Psoas muscle (tissue), 8 donors: Measurements from ENCODE around the gene HMCN1. TPM values are rescaled to one million over a fixed set of nuclear protein-coding genes. Genes with fewer than 3 reads are reported as not detected.

Experiments
- ATAC-seq, 4 donors: fragments of 200-7000 bp; cut with Tn5 transposase; one replicate each; pipeline ENCODE4 v1.9.1; 2020; ENCODE audit warnings: moderate library complexity in 3 of 4, mild to moderate bottlenecking in 2 of 4
- DNase-seq, 2 donors: peaks; one replicate each; pipeline ENCODE4 v3.0.0-alpha.2; 2020
- H3K27ac ChIP-seq: fragments of 200-600 bp; one replicate; pipeline ENCODE4 v1.8.0; 2022
- H3K27me3 ChIP-seq, 3 donors: fragments of 200-600 bp in 1 of 3; one replicate each; pipeline versions ENCODE4 v1.6.1 to v1.8.0; 2013 to 2022; ENCODE audit warnings: low read length in 2 of 3, mild to moderate bottlenecking in 2 of 3, moderate library complexity in 1 of 3; ENCODE audit not compliant: insufficient read depth in 3 of 3
- H3K36me3 ChIP-seq, 2 donors: fragments of 200-600 bp in 1 of 2; one replicate each; pipeline versions ENCODE4 v1.6.1 to v1.8.0; 2013 to 2022; ENCODE audit warnings: low read depth in 1 of 2, mild to moderate bottlenecking in 1 of 2, moderate library complexity in 1 of 2; ENCODE audit not compliant: insufficient read depth in 1 of 2
- H3K4me1 ChIP-seq: fragments of 200-600 bp; one replicate; pipeline ENCODE4 v1.8.0; 2022
- H3K4me3 ChIP-seq: fragments of 200-600 bp; one replicate; pipeline ENCODE4 v1.8.0; 2022; ENCODE audit warnings: mild to moderate bottlenecking
- H3K9me3 ChIP-seq: fragments of 200-600 bp; one replicate; pipeline ENCODE4 v1.8.0; 2022
- WGBS, 3 donors: extraction: QIAGEN DNeasy Blood & Tissue Kit; methylation state at CpG; one replicate each; pipeline versions ENCODE4 v1.1.6 to v1.1.7; 2013; 5-methylcytosine and 5-hydroxymethylcytosine counted together
- intact Hi-C, 2 donors: fragments of 100-400 bp; cut with DNase I; formaldehyde crosslinking; loops; one replicate each; pipeline versions ENCODE4 v1.11.0 to v1.14.2; 2022
- polyA plus RNA-seq, 3 donors: library from polyadenylated mRNA; stranded (reverse); fragments of 200-250 nt; gene quantifications; one replicate each; pipeline ENCODE4 v1.2.3, GENCODE V29; 2013
- total RNA-seq, 4 donors: library from RNA; stranded (reverse); fragmentation: NEBNext Ultra II Directional in 2 of 4; extraction: Animal tissue kit (Norgen Biotek cat#: 25700) in 2 of 4; gene quantifications; one replicate each; pipeline versions ENCODE4 v1.2.1 to v1.2.4, GENCODE V29; 2021 to 2023
- TF ChIP-seq, protein P1 (sequence below): fragments of 200-600 bp; IDR thresholded peaks from one replicate; pipeline ENCODE4 v1.8.0; 2022; ENCODE audit warnings: antibody characterized with exemption
- donor health status: healthy with polysubstance abuse.
- donor health status: DM: no; HTN: no; CAD: no; lungs with moderate emphysema.
- donor health status: Bipolar disorder and iron deficiency.
- donor health status: healthy.
- donor health status: DM: yes; HTN: yes; CAD: no.
- donor health status: DM: no; HTN: no; CAD: no.
- donor health status: DM: no; HTN: no; CAD: no.
- donor health status: DM: yes; HTN: yes; CAD: no.

The HMCN1 gene
- total and polyA plus RNA-seq, 7 donors: 1.3 to 6.5 (median 1.8) TPM

- no peak overlapping the region for H3K4me3 ChIP-seq
- 91 to 95% (median 94%) methylated on average over 5 of the region's 5 CpGs for WGBS, 3 donors
- H3K27ac ChIP-seq: no peak overlapping the region
- H3K27me3 ChIP-seq: no peaks in the 10 kb centered on the region
- intact Hi-C loops: no loop called here
- no peaks in the 10 kb centered on the region for H3K4me1 ChIP-seq
- TF ChIP-seq, protein P1, sequence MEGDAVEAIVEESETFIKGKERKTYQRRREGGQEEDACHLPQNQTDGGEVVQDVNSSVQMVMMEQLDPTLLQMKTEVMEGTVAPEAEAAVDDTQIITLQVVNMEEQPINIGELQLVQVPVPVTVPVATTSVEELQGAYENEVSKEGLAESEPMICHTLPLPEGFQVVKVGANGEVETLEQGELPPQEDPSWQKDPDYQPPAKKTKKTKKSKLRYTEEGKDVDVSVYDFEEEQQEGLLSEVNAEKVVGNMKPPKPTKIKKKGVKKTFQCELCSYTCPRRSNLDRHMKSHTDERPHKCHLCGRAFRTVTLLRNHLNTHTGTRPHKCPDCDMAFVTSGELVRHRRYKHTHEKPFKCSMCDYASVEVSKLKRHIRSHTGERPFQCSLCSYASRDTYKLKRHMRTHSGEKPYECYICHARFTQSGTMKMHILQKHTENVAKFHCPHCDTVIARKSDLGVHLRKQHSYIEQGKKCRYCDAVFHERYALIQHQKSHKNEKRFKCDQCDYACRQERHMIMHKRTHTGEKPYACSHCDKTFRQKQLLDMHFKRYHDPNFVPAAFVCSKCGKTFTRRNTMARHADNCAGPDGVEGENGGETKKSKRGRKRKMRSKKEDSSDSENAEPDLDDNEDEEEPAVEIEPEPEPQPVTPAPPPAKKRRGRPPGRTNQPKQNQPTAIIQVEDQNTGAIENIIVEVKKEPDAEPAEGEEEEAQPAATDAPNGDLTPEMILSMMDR: no peak
- H3K9me3 ChIP-seq: no peaks in the 10 kb centered on the region
- DNase-seq (no peak), ATAC-seq (no peak)
- H3K36me3 ChIP-seq: no peaks in the 10 kb centered on the region
These were observed 453.4 kb downstream of the HMCN1 start for GRCh38 chr1:186187601-186188000.

DNA sequence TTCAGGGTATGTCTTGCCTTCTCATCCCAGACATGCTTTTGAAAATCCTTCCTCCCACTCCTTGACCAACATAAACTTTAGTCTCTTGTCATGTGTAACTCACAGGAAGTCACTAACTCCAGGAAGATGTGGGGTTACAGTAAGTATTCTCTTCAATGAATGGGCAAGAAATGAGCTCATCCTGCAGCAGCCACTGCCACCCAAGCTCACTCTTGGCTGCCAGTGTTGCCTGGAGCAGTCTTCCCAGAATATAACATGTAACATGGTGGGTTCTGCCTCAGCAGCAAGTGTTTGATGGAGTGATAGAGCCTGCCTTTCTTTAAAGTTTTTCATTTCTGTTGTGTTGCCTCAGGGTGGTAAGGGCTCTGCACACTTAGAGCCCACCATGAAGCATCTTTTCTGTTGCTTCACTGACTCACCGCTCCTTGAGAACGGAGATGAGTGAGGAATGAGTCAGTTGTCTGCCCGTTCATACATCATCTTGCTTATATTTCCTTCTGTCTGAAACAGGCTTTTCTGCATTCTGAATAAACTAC is 453.9 kb downstream of the HMCN1 start:
- ATAC-seq (no peak), DNase-seq (no peak)
- intact Hi-C loops: no loop called here
- Histone ChIP-seq H3K27me3 (no peaks in the 10 kb centered on the region), H3K4me1 (no peaks in the 10 kb centered on the region), H3K4me3 (no peak overlapping the region), H3K27ac (no peak overlapping the region), H3K36me3 (no peaks in the 10 kb centered on the region), H3K9me3 (no peaks in the 10 kb centered on the region)
- 84 to 93% (median 88%) methylated on average over 3 of the region's 3 CpGs for WGBS, 3 donors
- TF ChIP-seq, protein P1: no peak

DNA sequence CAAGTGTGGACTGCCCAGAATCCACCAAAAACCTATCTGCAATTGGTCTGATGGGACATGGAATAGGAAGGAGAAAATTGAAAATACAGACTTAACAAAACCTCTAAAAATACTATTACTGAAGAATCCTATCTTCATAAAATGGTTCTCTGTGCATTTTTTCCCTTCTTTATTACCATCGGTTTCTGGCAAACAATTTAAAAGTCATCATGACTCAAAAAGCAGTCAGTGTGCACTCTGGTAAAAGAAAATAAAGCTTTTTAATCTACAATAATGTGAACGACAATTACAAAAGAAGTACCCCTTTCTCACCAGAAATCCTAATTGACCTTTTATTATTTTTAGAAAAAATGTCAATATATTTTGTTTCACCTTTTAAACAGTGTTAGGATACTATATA is 454.5 kb downstream of the HMCN1 start:
- intact Hi-C loops: no loop called here
- TF ChIP-seq, protein P1: no peak
- WGBS, 3 donors: 82 to 90% (median 90%) methylated on average over 2 of the region's 2 CpGs

DNA sequence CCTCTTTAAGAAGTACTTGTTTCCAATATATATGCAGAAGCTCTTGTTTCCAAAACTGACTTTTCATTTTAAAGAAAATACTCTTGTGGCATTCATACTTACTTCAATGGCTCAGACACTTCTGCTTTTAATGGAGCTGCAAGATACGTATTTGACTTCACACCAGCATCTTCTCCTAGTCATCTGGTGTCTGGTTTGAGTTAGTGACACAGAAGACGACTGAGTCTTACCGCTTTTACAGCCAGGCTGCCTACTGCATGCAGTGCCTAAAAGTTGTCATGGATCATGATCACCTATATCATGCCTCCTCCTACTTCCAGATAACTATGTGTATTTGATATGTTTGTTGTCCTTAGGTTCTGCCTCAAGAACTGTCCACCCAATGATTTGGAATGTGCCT is 455.0 kb downstream of the HMCN1 start:
- Histone ChIP-seq H3K36me3 (no peaks in the 10 kb centered on the region), H3K27me3 (no peaks in the 10 kb centered on the region), H3K4me1 (no peaks in the 10 kb centered on the region), H3K4me3 (no peak overlapping the region), H3K9me3 (no peaks in the 10 kb centered on the region), H3K27ac (no peak overlapping the region)
- DNase-seq: no peak
- 92 to 99% (median 95%) methylated on average over 3 of the region's 3 CpGs for WGBS, 3 donors
- TF ChIP-seq, protein P1: no peak
- no peak for ATAC-seq
- intact Hi-C loops: no loop called here

More for the DNA sequence above, 454.5 kb downstream of the HMCN1 start:
- no peaks in the 10 kb centered on the region for H3K36me3 ChIP-seq
- no peak for DNase-seq
- H3K9me3 ChIP-seq: no peaks in the 10 kb centered on the region
- H3K4me3 ChIP-seq: no peak overlapping the region
- no peak for ATAC-seq
- no peak overlapping the region for H3K27ac ChIP-seq
- H3K27me3 ChIP-seq: no peaks in the 10 kb centered on the region
- H3K4me1 ChIP-seq: no peaks in the 10 kb centered on the region

GRCh38 chr1:186191511-186191910 is 457.3 kb downstream of the HMCN1 start:
- Histone ChIP-seq H3K4me3 (no peak overlapping the region), H3K36me3 (no peaks in the 10 kb centered on the region), H3K27me3 (no peaks in the 10 kb centered on the region), H3K27ac (no peak overlapping the region), H3K4me1 (no peaks in the 10 kb centered on the region), H3K9me3 (no peaks in the 10 kb centered on the region)
- DNase-seq (no peak), ATAC-seq (no peak)
- intact Hi-C loops: no loop called here
- TF ChIP-seq, protein P1: no peak
- WGBS, 3 donors: 41 to 68% (median 42%) methylated on average over 2 of the region's 2 CpGs
